ENCODE data around the gene PCBD2.
"Not testable (repeated sequence)": the region's sequence is repeated elsewhere in the genome, so short reads cannot be mapped to it uniquely, and the experiment has no call there.

The PCBD2 gene

GRCh38 chr5:134963098-134963497 is 58.2 kb downstream of the PCBD2 start:
- no peak for DNase-seq (ENCODE audit: low spot score)

DNA sequence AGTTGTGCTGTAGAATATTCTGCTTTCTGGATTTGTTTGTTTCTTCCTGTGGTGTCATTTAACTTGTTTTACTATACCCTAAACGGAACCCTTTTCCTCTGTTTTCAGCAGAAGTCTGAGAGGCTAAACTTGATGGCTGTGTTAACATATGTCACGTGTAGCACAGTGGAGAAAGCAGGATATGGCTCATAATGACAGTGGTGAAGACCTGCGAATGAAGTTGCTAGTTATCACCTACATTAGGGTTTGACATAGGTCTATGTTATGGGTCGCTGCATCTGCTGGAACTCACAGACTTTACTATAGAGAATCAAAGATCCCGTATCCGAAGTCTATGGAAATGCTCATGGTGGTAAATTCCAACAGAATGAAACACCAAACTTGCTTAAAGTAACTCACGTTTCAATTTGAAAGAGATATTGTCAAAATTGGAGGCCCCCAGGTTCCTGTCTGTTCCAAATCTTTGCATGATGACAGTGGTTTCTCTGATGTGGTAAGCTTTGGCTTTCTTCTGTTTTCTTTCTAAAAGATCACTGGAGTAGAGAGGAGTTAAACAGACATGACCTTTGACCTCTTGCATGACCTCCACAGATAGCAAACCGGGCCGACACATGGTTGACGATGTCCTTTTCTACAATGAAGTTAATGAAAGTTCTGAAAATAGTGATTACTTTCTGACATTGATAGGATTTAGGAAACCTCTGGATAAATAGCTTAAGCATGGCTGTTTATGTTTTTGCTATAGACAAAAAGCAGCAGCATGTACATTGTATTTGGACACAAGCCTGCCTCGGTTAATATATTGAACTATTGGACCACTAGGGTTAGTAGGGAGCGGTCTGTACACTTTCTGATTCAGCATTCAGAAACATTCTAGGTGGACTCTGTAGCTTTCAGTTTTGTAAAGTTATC is 59.7 kb downstream of the PCBD2 start:
- DNase-seq (ENCODE audit: low spot score) = no peak

DNA sequence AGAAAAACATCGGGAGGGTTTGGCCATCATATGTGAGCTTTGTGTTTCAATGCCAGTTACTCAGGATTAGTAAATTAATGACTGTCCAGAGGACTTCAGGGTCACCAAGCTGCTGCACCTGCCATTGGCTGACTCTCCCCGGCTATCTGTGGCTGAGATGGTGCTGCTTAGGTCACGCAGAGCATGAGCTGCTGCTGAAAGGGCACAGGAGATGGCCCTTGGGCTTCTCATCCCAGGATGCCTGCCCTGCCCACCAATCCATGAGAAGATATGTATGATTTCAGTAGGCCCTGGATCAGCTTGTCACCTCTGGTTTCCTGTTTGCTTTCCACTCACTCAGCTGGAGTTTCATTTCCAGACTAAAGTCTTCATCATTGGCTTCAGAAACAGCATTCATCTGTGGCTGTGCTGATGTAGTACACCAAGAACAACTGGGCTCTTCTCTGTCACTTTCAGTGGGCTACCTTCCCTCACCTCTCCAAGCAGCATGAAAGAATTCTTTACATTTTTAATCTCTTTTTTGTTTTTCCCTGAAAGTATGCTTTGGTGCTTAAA is 60.4 kb downstream of the PCBD2 start:
- no peak for DNase-seq (ENCODE audit: low spot score)

GRCh38 chr5:134967607-134968006 is 62.7 kb downstream of the PCBD2 start, which contains the start of gene CATSPER3:
TSS of gene CATSPER3 (plus strand) at chr5:134967907. CDS start at chr5:134967992, 85 bp downstream.
- no peak for DNase-seq (ENCODE audit: low spot score)

DNA sequence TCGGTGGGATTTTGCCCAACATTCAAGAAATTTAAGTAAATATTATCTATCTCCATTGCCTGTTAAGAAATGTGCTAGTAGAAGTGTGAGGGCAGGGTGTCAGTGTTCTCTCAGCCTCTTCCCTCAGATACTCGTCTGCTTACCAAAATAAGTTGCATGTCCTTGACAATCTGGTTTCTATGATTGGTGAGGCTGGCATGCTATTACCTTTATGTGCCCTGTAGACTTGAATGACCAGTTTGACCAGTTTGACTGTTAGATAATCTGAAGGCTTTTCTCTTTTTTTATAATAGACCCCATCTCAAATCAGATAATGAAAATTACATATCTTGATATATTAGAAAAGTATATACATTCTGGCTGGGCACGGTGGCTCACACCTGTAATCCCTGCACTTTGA is 63.1 kb downstream of the PCBD2 start:
- DNase-seq (ENCODE audit: low spot score) = no peak

DNA sequence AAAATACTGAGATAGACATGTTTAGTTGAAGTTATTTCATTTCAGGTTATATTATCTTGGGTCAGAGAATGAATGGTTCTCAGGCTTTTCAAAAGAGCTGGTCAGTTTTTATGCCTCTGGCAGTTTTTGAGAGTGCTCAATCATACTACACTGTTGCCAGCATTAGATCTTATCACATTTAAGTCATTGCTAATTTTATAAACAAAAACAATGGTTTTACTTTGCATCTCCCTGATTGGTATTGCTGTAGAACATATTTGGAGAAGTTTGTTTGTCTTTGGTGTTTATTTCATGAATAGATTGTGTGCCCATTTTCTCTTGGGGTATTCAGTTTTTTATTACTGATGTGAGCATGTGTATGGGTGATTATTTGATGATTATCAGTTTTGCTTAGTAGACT is 64.2 kb downstream of the PCBD2 start:
- DNase-seq (ENCODE audit: low spot score) = no peak

- no peak for DNase-seq (ENCODE audit: low spot score)
Observed at GRCh38 chr5:134975078-134975715, 70.3 kb downstream of the PCBD2 start.

GRCh38 chr5:134975843-134976242 is 70.9 kb downstream of the PCBD2 start:
- no peak for DNase-seq (ENCODE audit: low spot score)

DNA sequence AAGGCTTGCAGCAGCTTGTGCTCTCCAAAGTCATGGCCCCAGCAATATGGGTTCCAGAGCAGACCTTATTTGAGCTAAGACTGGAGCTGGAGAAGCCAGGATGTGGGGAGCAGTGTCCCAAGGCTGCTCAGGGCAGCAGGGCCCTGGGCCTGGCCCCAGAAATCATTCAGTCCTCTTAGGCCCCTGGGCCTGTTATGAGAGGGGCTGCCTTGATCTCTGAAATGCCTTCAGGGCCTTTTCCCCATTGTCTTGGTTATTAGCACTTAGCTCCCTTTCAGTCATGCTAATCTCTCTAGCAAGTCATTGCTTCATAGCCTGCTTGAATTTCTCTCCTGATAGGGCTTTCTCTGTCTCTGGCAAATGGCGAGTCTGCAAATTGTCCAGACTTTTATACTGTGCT is 71.9 kb downstream of the PCBD2 start:
- no peak for DNase-seq (ENCODE audit: low spot score)

DNA sequence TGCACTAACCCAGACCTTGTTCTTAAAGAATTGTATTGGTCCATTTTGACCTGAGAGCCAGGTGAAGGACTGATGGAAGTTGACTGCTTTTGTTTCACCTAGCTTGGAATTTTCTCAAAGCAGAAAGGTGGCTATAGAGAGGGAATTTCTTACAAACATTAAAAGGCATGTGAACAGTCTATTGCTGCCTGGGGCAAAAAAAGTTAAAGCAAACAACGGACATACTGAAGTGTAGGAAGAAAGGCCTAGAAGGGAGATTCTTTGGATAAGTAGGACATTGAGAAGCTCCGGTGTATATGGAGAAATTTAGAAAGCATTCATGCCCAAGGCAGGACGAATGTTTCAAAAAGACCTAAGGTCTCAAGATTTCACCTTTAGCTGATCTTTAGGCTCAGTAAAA is 74.5 kb downstream of the PCBD2 start:
- DNase-seq (ENCODE audit: low spot score) = no peak

- DNase-seq (ENCODE audit: low spot score) = no peak
Observed at GRCh38 chr5:134982230-134982629, 77.3 kb downstream of the PCBD2 start.

DNA sequence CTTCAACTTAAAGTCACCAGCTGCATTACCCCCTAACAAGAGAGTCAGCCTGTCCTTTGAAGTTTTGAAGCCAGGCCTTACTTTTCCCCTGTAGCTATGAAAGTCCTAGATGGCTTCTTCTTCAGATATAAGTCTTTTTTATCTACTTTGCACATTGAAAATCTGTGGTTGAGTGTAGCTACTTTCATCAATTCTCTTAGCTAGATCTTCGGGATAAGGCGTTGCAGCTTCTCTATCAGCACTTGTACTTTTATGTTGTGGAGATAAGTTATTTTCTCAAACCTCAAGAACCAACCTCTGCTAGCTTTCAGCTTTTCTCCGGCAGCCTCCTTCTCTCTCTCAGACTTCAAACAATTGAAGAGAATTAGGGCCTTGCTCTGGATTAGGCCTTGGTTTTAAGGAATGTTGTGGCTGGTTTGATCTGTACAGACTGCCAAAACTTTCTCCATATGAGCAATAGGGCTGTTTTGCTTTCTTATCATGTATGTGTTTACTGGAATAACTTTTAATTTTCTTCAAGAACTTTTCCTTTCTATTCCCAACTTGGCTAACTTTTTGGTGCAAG is 84.4 kb downstream of the PCBD2 start:
- DNase-seq (ENCODE audit: low spot score) = no peak

GRCh38 chr5:134990183-134990582 is 85.3 kb downstream of the PCBD2 start:
- not testable (repeated sequence) for DNase-seq (ENCODE audit: low spot score)

- no peak for DNase-seq (ENCODE audit: low spot score)
Observed at GRCh38 chr5:134992148-134992547, 87.2 kb downstream of the PCBD2 start.

DNA sequence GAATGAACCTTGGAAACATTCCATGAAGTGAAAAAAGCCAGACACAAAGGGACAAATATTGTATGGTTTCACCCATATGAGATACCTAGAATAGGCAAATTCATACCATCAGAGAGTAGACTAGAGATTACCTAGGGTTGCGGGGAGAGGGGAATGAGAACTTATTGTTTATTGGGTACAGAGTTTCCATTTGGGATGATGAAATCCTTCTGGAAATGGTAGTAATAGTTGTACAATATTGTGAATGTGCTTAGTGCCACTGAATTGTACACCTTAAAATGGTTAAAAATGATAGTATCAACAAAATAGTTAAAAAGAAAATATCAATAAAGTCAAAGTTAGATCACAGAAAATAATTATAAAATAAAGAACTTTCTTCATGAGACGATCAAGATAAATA is 88.2 kb downstream of the PCBD2 start:
- no peak for DNase-seq (ENCODE audit: low spot score)

DNA sequence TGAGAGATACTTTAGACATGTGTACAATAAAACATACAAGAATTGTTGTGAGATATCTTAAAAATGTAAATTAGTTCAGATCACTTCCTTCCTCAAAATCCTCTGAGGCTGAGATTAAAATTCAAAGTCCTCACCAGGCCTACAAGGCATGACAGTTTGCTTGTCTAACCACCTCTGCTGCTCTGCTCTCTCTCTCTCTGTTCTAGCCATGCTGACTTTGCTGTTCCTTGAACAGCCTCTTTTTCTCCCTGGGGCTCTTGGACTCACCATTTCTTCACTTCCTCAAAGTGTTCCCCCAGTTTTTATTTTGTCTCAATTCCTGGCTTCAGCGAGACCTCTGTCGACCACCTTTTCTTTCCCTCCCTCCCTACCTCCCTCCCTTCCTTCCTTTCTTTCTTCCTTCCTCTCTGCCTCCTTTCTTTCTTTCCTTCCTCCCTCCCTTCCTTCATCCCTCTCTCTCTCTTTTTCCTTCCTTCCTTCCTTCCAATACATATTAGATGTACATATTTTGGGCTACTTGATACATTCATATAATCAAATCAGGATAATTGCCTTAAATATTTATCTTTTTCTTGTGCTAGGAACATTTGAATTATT is 89.7 kb downstream of the PCBD2 start:
- no peak for DNase-seq (ENCODE audit: low spot score)

DNA sequence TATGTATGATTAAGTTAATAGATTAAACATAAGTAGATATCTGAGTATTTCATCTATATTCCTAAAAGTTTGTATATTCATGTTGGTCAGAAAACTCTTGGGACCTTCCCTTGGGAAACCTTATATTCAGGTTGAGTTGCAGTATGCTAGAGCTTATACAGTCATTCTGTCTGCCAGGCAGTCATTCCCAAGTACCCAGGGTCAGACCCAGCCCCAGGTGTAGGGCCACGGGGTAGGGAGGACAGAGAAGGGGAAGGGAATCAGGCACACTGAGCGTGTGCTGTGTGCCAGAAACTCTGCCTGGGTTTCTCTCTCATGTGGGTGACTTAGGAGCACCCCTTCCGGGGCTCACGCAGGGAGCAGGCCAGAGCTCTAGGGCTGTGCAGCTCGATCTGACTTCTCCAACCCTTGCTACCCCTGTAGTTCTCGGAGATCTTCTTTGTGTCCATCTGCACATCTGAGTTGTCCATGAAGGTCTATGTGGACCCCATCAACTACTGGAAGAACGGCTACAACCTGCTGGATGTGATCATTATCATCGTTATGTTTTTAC is 91.0 kb downstream of the PCBD2 start:
- no peak for DNase-seq (ENCODE audit: low spot score)

GRCh38 chr5:134997015-134997414 is 92.1 kb downstream of the PCBD2 start:
- no peak for DNase-seq (ENCODE audit: low spot score)

DNA sequence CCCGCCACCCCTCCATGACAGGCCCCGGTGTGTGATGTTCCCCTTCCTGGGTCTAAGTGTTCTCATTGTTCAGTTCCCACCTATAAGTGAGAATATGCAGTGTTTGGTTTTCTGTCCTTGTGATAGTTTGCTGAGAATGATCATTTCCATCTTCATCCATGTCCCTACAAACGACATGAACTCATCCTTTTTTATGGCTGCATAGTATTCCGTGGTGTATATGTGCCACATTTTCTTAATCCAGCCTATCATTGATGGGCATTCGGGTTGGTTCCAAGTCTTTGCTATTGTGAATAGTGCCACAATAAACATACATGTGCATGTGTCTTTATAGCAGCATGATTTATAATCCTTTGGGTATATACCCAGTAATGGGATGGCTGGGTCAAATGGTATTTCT is 93.1 kb downstream of the PCBD2 start:
- DNase-seq (ENCODE audit: low spot score) = not testable (repeated sequence)

- DNase-seq (ENCODE audit: low spot score) = no peak
Observed at GRCh38 chr5:135004376-135004775, 99.4 kb downstream of the PCBD2 start.

GRCh38 chr5:135005076-135005475 is 100.1 kb downstream of the PCBD2 start:
- no peak for DNase-seq (ENCODE audit: low spot score)

DNA sequence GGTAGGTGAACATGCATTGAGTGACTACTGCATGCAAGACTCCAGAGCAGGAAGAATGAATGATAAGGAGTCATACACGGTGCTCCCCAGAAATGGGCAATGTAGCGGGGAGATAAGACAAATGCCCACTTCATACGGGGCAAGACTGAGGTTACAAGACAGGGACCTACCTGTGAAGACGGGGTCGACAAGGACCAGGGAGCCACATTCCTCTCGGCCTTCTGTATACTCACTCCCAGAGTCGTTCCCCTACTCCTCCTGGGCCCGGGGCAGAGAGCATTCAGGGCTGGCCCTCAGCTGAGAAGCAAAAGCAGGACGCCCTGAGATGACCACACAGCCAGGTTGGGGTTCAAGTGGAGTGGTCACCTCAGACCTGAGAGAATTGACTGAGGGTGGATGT is 102.4 kb downstream of the PCBD2 start:
- DNase-seq (ENCODE audit: low spot score) = no peak

Measured in COLO829 (cell line).